OCI-M1 (cell line): ENCODE results near the gene INVS.
"Not testable (repeated sequence)": the region's sequence is repeated elsewhere in the genome, so short reads cannot be mapped to it uniquely, and the experiment has no call there.

ENCODE experiments used
- DNase-seq: peaks from one replicate; lab custom pipeline; 2025; lab: John Stamatoyannopoulos, UW

Gene INVS

GRCh38 chr9:100324594-100325200 is 225.7 kb downstream of the INVS start:
- DNase-seq = peak; percentile 32

- DNase-seq = not testable (repeated sequence)
Observed at GRCh38 chr9:100338736-100339135, 239.7 kb downstream of the INVS start.

DNA sequence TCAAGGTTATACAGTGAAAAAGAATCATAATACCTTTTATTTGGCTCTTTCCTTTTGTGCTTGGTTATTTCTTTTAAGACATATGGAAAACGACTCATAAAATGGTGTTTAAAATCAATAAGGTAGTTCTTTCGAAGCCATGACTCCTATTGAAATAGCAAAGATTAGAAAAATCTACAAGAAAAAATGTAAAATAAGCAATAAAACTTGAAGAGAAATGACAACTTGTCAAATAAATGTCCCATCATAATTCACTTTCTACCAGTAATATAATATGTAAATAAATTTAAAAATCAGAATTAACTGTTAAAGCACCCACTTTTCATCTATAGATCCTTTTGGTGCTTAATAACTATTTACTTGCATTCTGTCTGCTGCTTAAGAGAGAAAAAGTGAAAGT is 241.2 kb downstream of the INVS start:
- DNase-seq = no peak

GRCh38 chr9:100341889-100342288 is 242.8 kb downstream of the INVS start:
- DNase-seq = no peak

DNA sequence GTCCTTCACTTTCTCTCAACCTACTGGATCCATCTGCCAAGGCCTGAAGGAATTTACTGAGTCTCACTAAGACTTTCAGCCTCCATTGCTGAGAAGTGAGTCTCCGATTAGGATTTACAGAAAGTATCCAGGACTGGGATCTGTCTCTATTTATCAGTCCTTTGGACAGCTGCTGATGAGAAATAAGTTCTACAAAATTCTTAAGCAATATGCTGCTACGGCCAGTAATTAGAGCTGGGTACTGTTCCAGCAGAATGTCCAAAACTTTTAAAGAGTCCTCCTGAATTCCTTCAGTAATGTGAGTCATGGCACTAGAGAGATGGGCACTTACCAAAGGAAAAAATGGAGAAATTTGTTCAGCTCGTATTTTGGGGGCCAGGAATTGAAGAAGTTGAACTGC is 247.8 kb downstream of the INVS start:
- no peak for DNase-seq

GRCh38 chr9:100350188-100350587 is 251.1 kb downstream of the INVS start:
- DNase-seq = peak; percentile 51
